Activated CD4-positive, alpha-beta memory T cell treated with anti-CD3 and anti-CD28 coated beads, Interleukin-2, amount 10 ng/mL, durations not matched to agents 7 days and 5 days (primary cell): ENCODE data around the gene NRM. TPM values are rescaled to one million over a fixed set of nuclear protein-coding genes. Genes with fewer than 3 reads are reported as not detected.
"Not testable (repeated sequence)": the region's sequence is repeated elsewhere in the genome, so short reads cannot be mapped to it uniquely, and the experiment has no call there.

Experiments used
- CTCF ChIA-PET: fragments of 350-600 bp; sonication (Branson Sonifier 250); formaldehyde crosslinking; loops from one replicate; lab custom pipeline; 2021; ENCODE audit warnings: antibody characterized with exemption, inconsistent platforms; lab: Charles Lee
- POLR2A ChIA-PET: fragments of 350-600 bp; sonication (Branson Sonifier 250); formaldehyde crosslinking; loops from one replicate; lab custom pipeline; 2021; ENCODE audit warnings: antibody characterized with exemption; lab: Charles Lee
- DNase-seq: peaks from one replicate; pipeline ENCODE4 v3.0.0-alpha.2; 2020
- H3K27ac Mint-ChIP-seq: one replicate; pipeline ENCODE4 v1.8.0; 2021; ENCODE audit warnings: mild to moderate bottlenecking, mixed read lengths
- H3K27me3 Mint-ChIP-seq: one replicate; pipeline ENCODE4 v1.8.0; 2021; ENCODE audit warnings: mixed read lengths
- H3K36me3 Mint-ChIP-seq: one replicate; pipeline ENCODE4 v1.8.0; 2021; ENCODE audit warnings: low read depth, mixed read lengths
- H3K4me1 Mint-ChIP-seq: one replicate; pipeline ENCODE4 v1.8.0; 2021; ENCODE audit warnings: mixed read lengths
- H3K4me3 Mint-ChIP-seq: one replicate; pipeline ENCODE4 v1.8.0; 2021; ENCODE audit warnings: mild to moderate bottlenecking, mixed read lengths
- H3K9me3 Mint-ChIP-seq: one replicate; pipeline ENCODE4 v1.8.0; 2021; ENCODE audit warnings: mixed read lengths
- total RNA-seq, 2 experiments: library from RNA; stranded (reverse); gene quantifications; one replicate each; pipeline ENCODE4 v1.2.3, GENCODE V29; 2021

Gene NRM
- total RNA-seq, 2 experiments from 2014 or later: 40.5 to 41.1 TPM

GRCh38 chr6:30717845-30718720 lies 27.3 kb upstream of the NRM start:
- not testable (repeated sequence) for H3K27me3 Mint-ChIP-seq, DNase-seq, H3K9me3 Mint-ChIP-seq
- peaks cover 70% of the 10 kb centered on the region for H3K36me3 Mint-ChIP-seq
- CTCF ChIA-PET: interaction anchor here (0.6 to 25.8 kb wide), 11 partner anchors 12 to 173 kb away, joined by 3 to 626 read pairs (median 4); partner anchors contain the start of genes DHX16, IER3 and MRPS18B
- POLR2A ChIA-PET: interaction anchor here (1.0 to 16.4 kb wide), 21 partner anchors 8 to 161 kb away, joined by 3 to 561 read pairs (median 11); partner anchors contain the start of genes ABCF1, DHX16, FLOT1 and MRPS18B
- peaks cover 59% of the 10 kb centered on the region for H3K4me1 Mint-ChIP-seq
- peak overlapping the region; percentile 99 for H3K27ac Mint-ChIP-seq
- peak overlapping the region; percentile 84 for H3K4me3 Mint-ChIP-seq

- Mint-ChIP-seq H3K36me3 (peaks cover 70% of the 10 kb centered on the region), H3K9me3 (peaks cover 2% of the 10 kb centered on the region), H3K27me3 (no peaks in the 10 kb centered on the region), H3K27ac (peak within 1 kb of the TSS; percentile 99), H3K4me3 (peak within 1 kb of the TSS; percentile 84), H3K4me1 (peaks cover 62% of the 10 kb centered on the region)
- peak; percentile 100 for DNase-seq
- ChIA-PET POLR2A (interaction anchor here (0.6 to 16.4 kb wide), 24 partner anchors 9 to 946 kb away, joined by 3 to 561 read pairs (median 4); partner anchors contain the start of genes ABCF1, C6orf136, DHX16 and FLOT1), CTCF (interaction anchor here (0.6 to 25.8 kb wide), 13 partner anchors 11 to 172 kb away, joined by 3 to 626 read pairs (median 4); partner anchors contain the start of genes DHX16, IER3 and MRPS18B)
Observed at GRCh38 chr6:30717129-30717844, 26.5 kb upstream of the NRM start, which contains the start of gene MDC1. MDC1 (minus strand) TSS chr6:30717281; CDS start chr6:30715175, 2,106 bp downstream.

- Mint-ChIP-seq H3K36me3 (peaks cover 70% of the 10 kb centered on the region), H3K27me3 (no peaks in the 10 kb centered on the region), H3K27ac (peak overlapping the region; percentile 99), H3K4me3 (peak overlapping the region; percentile 84), H3K9me3 (peaks cover 2% of the 10 kb centered on the region), H3K4me1 (peaks cover 67% of the 10 kb centered on the region)
- ChIA-PET POLR2A (interaction anchor here (0.6 to 16.4 kb wide), 22 partner anchors 10 to 946 kb away, joined by 3 to 561 read pairs (median 4); partner anchors contain the start of genes ABCF1, C6orf136, DHX16 and MRPS18B), CTCF (interaction anchor here (0.7 to 25.8 kb wide), 10 partner anchors 11 to 172 kb away, joined by 3 to 626 read pairs (median 4); partner anchors contain the start of genes DHX16, IER3 and MRPS18B)
- no peak for DNase-seq
Observed at GRCh38 chr6:30716879-30717128, 26.0 kb upstream of the NRM start.

- DNase-seq: no peak
- ChIA-PET CTCF (interaction anchor here (0.7 kb wide), 1 partner anchor 26 kb away, joined by 4 read pairs; no protein-coding TSS in a partner anchor), POLR2A (interaction anchor here (0.7 kb wide), 1 partner anchor 99 kb away, joined by 3 read pairs; no protein-coding TSS in a partner anchor)
- Mint-ChIP-seq H3K9me3 (peaks cover 2% of the 10 kb centered on the region), H3K4me1 (peaks cover 74% of the 10 kb centered on the region), H3K27me3 (no peaks in the 10 kb centered on the region), H3K4me3 (no peak overlapping the region), H3K27ac (no peak overlapping the region), H3K36me3 (peaks cover 71% of the 10 kb centered on the region)
Observed at GRCh38 chr6:30714263-30714662, 23.5 kb upstream of the NRM start.

- Mint-ChIP-seq H3K27me3 (no peaks in the 10 kb centered on the region), H3K4me1 (peaks cover 63% of the 10 kb centered on the region), H3K36me3 (peaks cover 77% of the 10 kb centered on the region), H3K9me3 (peaks cover 2% of the 10 kb centered on the region), H3K4me3 (no peak overlapping the region), H3K27ac (peak overlapping the region; percentile 79)
- POLR2A ChIA-PET: interaction anchor here (0.8 to 2.6 kb wide), 12 partner anchors 9 to 97 kb away, joined by 3 to 25 read pairs (median 4); partner anchors contain the start of genes MRPS18B and PPP1R10
- CTCF ChIA-PET: interaction anchor here (0.6 to 2.6 kb wide), 4 partner anchors 10 to 729 kb away, joined by 3 to 15 read pairs (median 6); no protein-coding TSS in a partner anchor
- no peak for DNase-seq
Observed at GRCh38 chr6:30712441-30712945, 21.7 kb upstream of the NRM start.

GRCh38 chr6:30711758-30712380 lies 21.1 kb upstream of the NRM start:
- Mint-ChIP-seq H3K4me3 (peak overlapping the region; percentile 2), H3K36me3 (peaks cover 79% of the 10 kb centered on the region), H3K9me3 (peaks cover 2% of the 10 kb centered on the region), H3K27me3 (no peaks in the 10 kb centered on the region), H3K4me1 (peaks cover 59% of the 10 kb centered on the region), H3K27ac (peak overlapping the region; percentile 79)
- DNase-seq: peak; percentile 28
- CTCF ChIA-PET: interaction anchor here (1.0 to 2.6 kb wide), 4 partner anchors 10 to 33 kb away, joined by 3 to 15 read pairs (median 6); no protein-coding TSS in a partner anchor
- POLR2A ChIA-PET: interaction anchor here (0.8 to 2.6 kb wide), 11 partner anchors 10 to 96 kb away, joined by 3 to 25 read pairs (median 3); partner anchors contain the start of genes MRPS18B and PPP1R10

- ChIA-PET CTCF (interaction anchor here (0.6 to 1.5 kb wide), 2 partner anchors 13 to 64 kb away, joined by 3 to 4 read pairs; no protein-coding TSS in a partner anchor), POLR2A (interaction anchor here (0.6 to 2.3 kb wide), 3 partner anchors 10 to 783 kb away, joined by 3 to 7 read pairs (median 3); partner anchors contain the start of gene TUBB)
- Mint-ChIP-seq H3K36me3 (peaks cover 75% of the 10 kb centered on the region), H3K9me3 (no peaks in the 10 kb centered on the region), H3K27me3 (no peaks in the 10 kb centered on the region), H3K27ac (no peak overlapping the region), H3K4me1 (peaks cover 36% of the 10 kb centered on the region), H3K4me3 (no peak overlapping the region)
- DNase-seq: no peak
Observed at GRCh38 chr6:30709101-30709868, 18.5 kb upstream of the NRM start.

GRCh38 chr6:30707281-30707850 lies 16.6 kb upstream of the NRM start:
- H3K27me3 Mint-ChIP-seq: no peaks in the 10 kb centered on the region
- POLR2A ChIA-PET: interaction anchor here (1.0 to 1.2 kb wide), 2 partner anchors 10 to 15 kb away, joined by 3 to 5 read pairs; partner anchors contain the start of gene MDC1

GRCh38 chr6:30705620-30706019 lies 14.8 kb upstream of the NRM start:
- H3K27me3 Mint-ChIP-seq: no peaks in the 10 kb centered on the region
- peaks cover 66% of the 10 kb centered on the region for H3K36me3 Mint-ChIP-seq
- POLR2A ChIA-PET: interaction anchor here (0.6 to 2.9 kb wide), 5 partner anchors 10 to 90 kb away, joined by 3 to 16 read pairs (median 4); partner anchors contain the start of gene MDC1
- peaks cover 3% of the 10 kb centered on the region for H3K4me1 Mint-ChIP-seq
- CTCF ChIA-PET: interaction anchor here (1.8 to 2.5 kb wide), 2 partner anchors 12 to 27 kb away, joined by 5 to 6 read pairs; partner anchors contain the start of gene MDC1
- no peak overlapping the region for H3K27ac Mint-ChIP-seq
- no peak overlapping the region for H3K4me3 Mint-ChIP-seq
- H3K9me3 Mint-ChIP-seq: no peaks in the 10 kb centered on the region
- no peak for DNase-seq

More at GRCh38 chr6:30707281-30707850, 16.6 kb upstream of the NRM start:
- DNase-seq: no peak
- Mint-ChIP-seq H3K9me3 (no peaks in the 10 kb centered on the region), H3K4me3 (no peak overlapping the region), H3K36me3 (peaks cover 76% of the 10 kb centered on the region), H3K4me1 (peaks cover 20% of the 10 kb centered on the region), H3K27ac (no peak overlapping the region)
- CTCF ChIA-PET: interaction anchor here (1.8 to 2.5 kb wide), 2 partner anchors 10 to 28 kb away, joined by 5 to 6 read pairs; partner anchors contain the start of gene MDC1

GRCh38 chr6:30703821-30704220 lies 13.0 kb upstream of the NRM start:
- ChIA-PET POLR2A (interaction anchor here (0.7 to 2.9 kb wide), 4 partner anchors 14 to 17 kb away, joined by 3 to 16 read pairs (median 5); partner anchors contain the start of gene MDC1), CTCF (interaction anchor here (2.2 kb wide), 1 partner anchor 25 kb away, joined by 9 read pairs; no protein-coding TSS in a partner anchor)
- Mint-ChIP-seq H3K4me1 (peaks cover 2% of the 10 kb centered on the region), H3K27me3 (no peaks in the 10 kb centered on the region), H3K36me3 (peaks cover 68% of the 10 kb centered on the region), H3K27ac (no peak overlapping the region), H3K4me3 (no peak overlapping the region), H3K9me3 (no peaks in the 10 kb centered on the region)
- no peak for DNase-seq
